ENCODE data around the gene STRADB.
A peak's percentile ranks its signal among the peaks of the same experiment; 100 is the strongest.

STRADB gene

GRCh38 chr2:201440182-201440581 lies 11.4 kb upstream of the STRADB start:
- peaks cover 13% of the 10 kb centered on the region for H3K4me1 Mint-ChIP-seq
- no peak overlapping the region for H3K4me3 Mint-ChIP-seq
- DNase-seq (ENCODE audit: low spot score in 2 of 2) (no peak), ATAC-seq (ENCODE audit: low read depth) (no peak)
- no peaks in the 10 kb centered on the region for H3K9me3 Mint-ChIP-seq
- H3K27me3 Mint-ChIP-seq: no peaks in the 10 kb centered on the region
- peak overlapping the region; percentile 33 for H3K27ac Mint-ChIP-seq
- peaks cover 4% of the 10 kb centered on the region for H3K36me3 Mint-ChIP-seq

GRCh38 chr2:201441409-201441808 lies 10.1 kb upstream of the STRADB start:
- H3K27ac Mint-ChIP-seq: no peak overlapping the region
- peak overlapping the region; percentile 57 for H3K4me3 Mint-ChIP-seq
- ATAC-seq (ENCODE audit: low read depth): no peak
- peaks cover 4% of the 10 kb centered on the region for H3K36me3 Mint-ChIP-seq
- H3K4me1 Mint-ChIP-seq: peaks cover 22% of the 10 kb centered on the region
- no peak for DNase-seq (ENCODE audit: low spot score in 2 of 2)
- no peaks in the 10 kb centered on the region for H3K9me3 Mint-ChIP-seq
- H3K27me3 Mint-ChIP-seq: no peaks in the 10 kb centered on the region

- peaks cover 1% of the 10 kb centered on the region for H3K36me3 Mint-ChIP-seq
- H3K4me3 Mint-ChIP-seq: no peak overlapping the region
- H3K27ac Mint-ChIP-seq: no peak overlapping the region
- H3K27me3 Mint-ChIP-seq: no peaks in the 10 kb centered on the region
- no peaks in the 10 kb centered on the region for H3K9me3 Mint-ChIP-seq
- ATAC-seq (ENCODE audit: low read depth) (no peak), DNase-seq (ENCODE audit: low spot score in 2 of 2) (no peak)
- peaks cover 24% of the 10 kb centered on the region for H3K4me1 Mint-ChIP-seq
These were observed 6.6 kb upstream of the STRADB start for GRCh38 chr2:201444746-201445465.

- ATAC-seq (ENCODE audit: low read depth) (no peak), DNase-seq (ENCODE audit: low spot score in 2 of 2) (no peak)
- H3K9me3 Mint-ChIP-seq: no peaks in the 10 kb centered on the region
- no peaks in the 10 kb centered on the region for H3K36me3 Mint-ChIP-seq
- no peak overlapping the region for H3K4me3 Mint-ChIP-seq
- peaks cover 19% of the 10 kb centered on the region for H3K4me1 Mint-ChIP-seq
- no peak overlapping the region for H3K27ac Mint-ChIP-seq
- no peaks in the 10 kb centered on the region for H3K27me3 Mint-ChIP-seq
These were observed 4.5 kb upstream of the STRADB start for GRCh38 chr2:201447086-201447485.

GRCh38 chr2:201448061-201448460 lies 3.5 kb upstream of the STRADB start:
- no peak for ATAC-seq (ENCODE audit: low read depth)
- no peaks in the 10 kb centered on the region for H3K36me3 Mint-ChIP-seq

GRCh38 chr2:201448701-201449100 lies 2.8 kb upstream of the STRADB start:
- Mint-ChIP-seq H3K4me3 (no peak overlapping the region), H3K9me3 (no peaks in the 10 kb centered on the region), H3K36me3 (no peaks in the 10 kb centered on the region), H3K4me1 (peaks cover 19% of the 10 kb centered on the region), H3K27me3 (no peaks in the 10 kb centered on the region), H3K27ac (no peak overlapping the region)
- no peak for ATAC-seq (ENCODE audit: low read depth)
- no peak for DNase-seq (ENCODE audit: low spot score in 2 of 2)

More at GRCh38 chr2:201448061-201448460, 3.5 kb upstream of the STRADB start:
- peaks cover 19% of the 10 kb centered on the region for H3K4me1 Mint-ChIP-seq
- DNase-seq (ENCODE audit: low spot score in 2 of 2): no peak
- no peaks in the 10 kb centered on the region for H3K9me3 Mint-ChIP-seq
- no peak overlapping the region for H3K27ac Mint-ChIP-seq
- H3K4me3 Mint-ChIP-seq: no peak overlapping the region
- H3K27me3 Mint-ChIP-seq: no peaks in the 10 kb centered on the region

GRCh38 chr2:201450954-201451291 lies 617 bp upstream of the STRADB start:
- peaks cover 15% of the 10 kb centered on the region for H3K4me1 Mint-ChIP-seq
- peak overlapping the region; percentile 97 for H3K27ac Mint-ChIP-seq
- H3K36me3 Mint-ChIP-seq: peaks cover 2% of the 10 kb centered on the region
- peak overlapping the region; percentile 96 for H3K4me3 Mint-ChIP-seq
- no peak for DNase-seq (ENCODE audit: low spot score in 2 of 2)
- H3K27me3 Mint-ChIP-seq: no peaks in the 10 kb centered on the region
- ATAC-seq (ENCODE audit: low read depth): peak; percentile 9
- H3K9me3 Mint-ChIP-seq: no peaks in the 10 kb centered on the region

GRCh38 chr2:201452058-201452921 lies 750 bp downstream of the STRADB start:
- ATAC-seq (ENCODE audit: low read depth): peak; percentile 27
- Mint-ChIP-seq H3K36me3 (peaks cover 2% of the 10 kb centered on the region), H3K4me3 (peak overlapping the region; percentile 96), H3K27ac (peak overlapping the region; percentile 97), H3K27me3 (no peaks in the 10 kb centered on the region), H3K9me3 (no peaks in the 10 kb centered on the region), H3K4me1 (peaks cover 5% of the 10 kb centered on the region)
- DNase-seq (ENCODE audit: low spot score in 2 of 2): no peak

- no peaks in the 10 kb centered on the region for H3K27me3 Mint-ChIP-seq
- ATAC-seq (ENCODE audit: low read depth): no peak
- peak overlapping the region; percentile 5 for H3K4me3 Mint-ChIP-seq
- H3K36me3 Mint-ChIP-seq: peaks cover 2% of the 10 kb centered on the region
- H3K9me3 Mint-ChIP-seq: no peaks in the 10 kb centered on the region
- H3K27ac Mint-ChIP-seq: no peak overlapping the region
- H3K4me1 Mint-ChIP-seq: peaks cover 2% of the 10 kb centered on the region
- DNase-seq (ENCODE audit: low spot score in 2 of 2): no peak
These were observed 1.5 kb downstream of the STRADB start for GRCh38 chr2:201452922-201453643.

- Mint-ChIP-seq H3K36me3 (peaks cover 28% of the 10 kb centered on the region), H3K4me1 (no peaks in the 10 kb centered on the region), H3K4me3 (no peak overlapping the region), H3K9me3 (no peaks in the 10 kb centered on the region), H3K27ac (no peak overlapping the region), H3K27me3 (no peaks in the 10 kb centered on the region)
- ATAC-seq (ENCODE audit: low read depth) (no peak), DNase-seq (ENCODE audit: low spot score in 2 of 2) (no peak)
These were observed 6.8 kb downstream of the STRADB start for GRCh38 chr2:201458381-201458780.

- Mint-ChIP-seq H3K36me3 (peaks cover 41% of the 10 kb centered on the region), H3K4me1 (peaks cover 2% of the 10 kb centered on the region), H3K27me3 (no peaks in the 10 kb centered on the region), H3K27ac (no peak overlapping the region), H3K4me3 (no peak overlapping the region), H3K9me3 (no peaks in the 10 kb centered on the region)
- DNase-seq (ENCODE audit: low spot score in 2 of 2) (no peak), ATAC-seq (ENCODE audit: low read depth) (no peak)
These were observed 9.0 kb downstream of the STRADB start for GRCh38 chr2:201460532-201460931.

GRCh38 chr2:201464547-201464946 lies 13.0 kb downstream of the STRADB start:
- no peak overlapping the region for H3K4me3 Mint-ChIP-seq
- H3K9me3 Mint-ChIP-seq: no peaks in the 10 kb centered on the region
- ATAC-seq (ENCODE audit: low read depth) (no peak), DNase-seq (ENCODE audit: low spot score in 2 of 2) (no peak)
- H3K36me3 Mint-ChIP-seq: peaks cover 49% of the 10 kb centered on the region
- H3K4me1 Mint-ChIP-seq: peaks cover 2% of the 10 kb centered on the region
- no peaks in the 10 kb centered on the region for H3K27me3 Mint-ChIP-seq
- no peak overlapping the region for H3K27ac Mint-ChIP-seq

- DNase-seq (ENCODE audit: low spot score in 2 of 2): no peak
- no peaks in the 10 kb centered on the region for H3K9me3 Mint-ChIP-seq
- H3K4me3 Mint-ChIP-seq: no peak overlapping the region
- ATAC-seq (ENCODE audit: low read depth): no peak
- no peak overlapping the region for H3K27ac Mint-ChIP-seq
- H3K36me3 Mint-ChIP-seq: peaks cover 48% of the 10 kb centered on the region
- no peaks in the 10 kb centered on the region for H3K27me3 Mint-ChIP-seq
- peaks cover 2% of the 10 kb centered on the region for H3K4me1 Mint-ChIP-seq
These were observed 14.0 kb downstream of the STRADB start for GRCh38 chr2:201465524-201465971.

GRCh38 chr2:201466050-201466675 lies 14.6 kb downstream of the STRADB start:
- no peak overlapping the region for H3K27ac Mint-ChIP-seq
- no peaks in the 10 kb centered on the region for H3K27me3 Mint-ChIP-seq
- peaks cover 2% of the 10 kb centered on the region for H3K4me1 Mint-ChIP-seq
- H3K4me3 Mint-ChIP-seq: no peak overlapping the region
- no peak for DNase-seq (ENCODE audit: low spot score in 2 of 2)
- no peaks in the 10 kb centered on the region for H3K9me3 Mint-ChIP-seq
- no peak for ATAC-seq (ENCODE audit: low read depth)
- peaks cover 52% of the 10 kb centered on the region for H3K36me3 Mint-ChIP-seq
